ENCODE measurements around the gene HERPUD2. TPM values are rescaled to one million over a fixed set of nuclear protein-coding genes. Genes with fewer than 3 reads are reported as not detected.

HERPUD2 gene, protein sequence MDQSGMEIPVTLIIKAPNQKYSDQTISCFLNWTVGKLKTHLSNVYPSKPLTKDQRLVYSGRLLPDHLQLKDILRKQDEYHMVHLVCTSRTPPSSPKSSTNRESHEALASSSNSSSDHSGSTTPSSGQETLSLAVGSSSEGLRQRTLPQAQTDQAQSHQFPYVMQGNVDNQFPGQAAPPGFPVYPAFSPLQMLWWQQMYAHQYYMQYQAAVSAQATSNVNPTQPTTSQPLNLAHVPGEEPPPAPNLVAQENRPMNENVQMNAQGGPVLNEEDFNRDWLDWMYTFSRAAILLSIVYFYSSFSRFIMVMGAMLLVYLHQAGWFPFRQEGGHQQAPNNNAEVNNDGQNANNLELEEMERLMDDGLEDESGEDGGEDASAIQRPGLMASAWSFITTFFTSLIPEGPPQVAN
- 26.8 and 34.5 TPM in 2 replicates for total RNA-seq

DNA sequence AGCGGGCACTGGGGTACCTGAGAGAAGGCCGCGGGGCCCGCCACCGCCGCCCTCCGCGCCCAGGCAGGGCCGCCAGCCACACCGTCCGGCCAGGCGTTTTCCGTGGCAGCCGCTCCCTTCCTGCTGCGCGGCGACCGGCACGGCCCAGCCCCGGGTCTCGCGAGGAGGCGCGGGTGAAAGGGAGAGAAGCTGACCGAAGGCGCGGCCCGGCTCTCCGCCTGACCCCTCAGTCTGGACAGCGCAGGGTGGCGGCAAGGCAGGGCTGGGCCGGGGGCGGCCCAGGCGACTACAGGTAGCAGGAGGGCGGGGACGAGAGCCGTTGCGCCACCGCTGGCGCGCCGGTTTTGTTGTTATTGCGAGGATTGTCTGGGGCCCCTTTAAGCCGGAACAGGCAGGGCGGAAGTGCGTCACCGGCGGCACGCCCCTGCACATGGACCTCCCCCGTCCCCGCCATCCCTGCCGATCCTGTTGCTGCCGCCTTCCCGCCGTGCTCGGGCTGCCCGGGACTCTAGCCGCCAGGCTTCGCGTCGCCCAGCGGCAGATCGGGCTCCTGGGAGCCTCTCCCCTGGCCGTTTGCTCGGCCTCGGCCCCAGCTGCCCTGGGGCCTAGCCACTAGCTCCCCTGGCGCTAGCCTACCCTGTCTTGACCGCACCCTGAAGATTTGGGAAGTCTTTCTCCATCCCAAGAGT, at the start of gene HERPUD2:
TSS of gene HERPUD2 (minus strand) at position 352 of the 689 bp plus-strand sequence. CDS start 805 bp downstream, outside the sequence.

Other genes starting within 250 kb of the HERPUD2 start
- 124 and 127 TPM in 2 replicates for gene SEPTIN7, start 105.9 kb upstream of the HERPUD2 start, total RNA-seq